GM18858 (cell line): ENCODE results near the gene CAPZA1.

Source experiments
- ATAC-seq: cut with Tn5 transposase; IDR thresholded peaks from one replicate; pipeline ENCODE4 v1.9.1; 2021; ENCODE audit not compliant: unreplicated experiment

The CAPZA1 gene

DNA sequence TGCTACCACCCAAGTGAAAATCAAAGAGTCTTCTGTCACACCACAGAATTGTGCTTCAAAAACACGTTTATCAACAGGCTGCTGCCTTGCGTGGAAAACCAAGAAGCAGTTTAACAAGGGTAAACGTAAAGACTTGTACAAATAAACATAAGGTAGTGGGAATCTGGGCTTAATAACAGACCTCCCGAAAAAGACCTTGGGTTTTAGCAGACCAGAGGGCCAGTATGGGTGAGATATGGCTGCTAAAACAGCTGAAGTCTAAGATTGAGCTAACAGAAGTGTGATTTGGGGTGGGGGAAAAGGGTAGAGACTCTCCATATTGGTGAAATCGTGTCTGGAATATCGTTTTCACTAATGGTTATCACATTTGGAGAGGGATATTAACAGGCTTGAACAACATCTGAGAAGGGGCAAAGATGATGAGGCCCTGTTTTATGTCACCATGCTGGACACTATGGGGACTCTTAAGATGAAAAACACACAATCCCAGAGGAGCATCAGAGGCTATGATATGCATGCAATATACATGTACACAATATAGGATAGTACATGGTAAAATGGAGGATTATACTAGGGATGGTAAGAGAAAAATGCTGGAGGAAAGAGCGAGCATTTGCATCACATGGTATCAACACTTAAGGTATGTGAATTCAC is 56.2 kb downstream of the CAPZA1 start:
- no peak for ATAC-seq

GRCh38 chr1:112676543-112676942 is 56.9 kb downstream of the CAPZA1 start:
- ATAC-seq = no peak

DNA sequence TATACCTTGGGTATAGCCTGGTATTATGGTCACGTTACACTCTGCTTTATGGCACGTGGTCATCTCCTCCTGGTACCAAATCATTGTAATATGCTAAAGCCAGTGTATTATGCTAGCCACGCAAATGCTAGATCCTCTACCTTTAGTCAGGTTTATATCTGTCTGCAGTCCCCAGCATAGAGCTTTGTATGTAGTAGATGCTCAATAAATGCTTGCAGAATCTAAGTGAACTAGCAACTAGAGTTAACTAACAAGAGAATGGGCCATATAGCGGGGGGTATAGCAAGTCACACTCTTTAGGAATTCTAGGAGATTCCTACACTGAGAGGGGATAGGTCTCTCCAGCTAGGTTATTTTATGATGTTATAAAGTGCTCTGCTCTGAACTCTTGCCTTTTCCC is 57.9 kb downstream of the CAPZA1 start:
- no peak for ATAC-seq

DNA sequence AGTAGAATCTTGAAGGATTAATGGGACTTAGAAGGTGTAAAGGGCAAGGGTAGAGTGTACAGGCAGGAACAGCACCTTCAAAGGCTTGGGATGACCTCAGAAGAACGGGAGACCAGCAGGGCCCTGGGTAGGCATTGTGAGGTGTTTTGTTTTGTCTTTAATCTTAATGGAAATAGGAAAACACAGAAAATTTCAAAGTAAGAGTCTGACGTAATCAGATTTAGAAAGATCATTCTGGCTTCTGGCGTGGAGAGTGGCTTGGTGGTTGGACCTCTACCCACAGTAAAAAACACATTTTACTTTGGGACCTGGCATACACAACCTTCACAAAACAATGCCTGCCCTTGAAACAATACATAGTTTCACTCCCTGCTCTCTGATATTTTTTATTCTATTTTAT is 59.0 kb downstream of the CAPZA1 start:
- no peak for ATAC-seq

- ATAC-seq = no peak
Observed at GRCh38 chr1:112685913-112686312, 66.3 kb downstream of the CAPZA1 start.

DNA sequence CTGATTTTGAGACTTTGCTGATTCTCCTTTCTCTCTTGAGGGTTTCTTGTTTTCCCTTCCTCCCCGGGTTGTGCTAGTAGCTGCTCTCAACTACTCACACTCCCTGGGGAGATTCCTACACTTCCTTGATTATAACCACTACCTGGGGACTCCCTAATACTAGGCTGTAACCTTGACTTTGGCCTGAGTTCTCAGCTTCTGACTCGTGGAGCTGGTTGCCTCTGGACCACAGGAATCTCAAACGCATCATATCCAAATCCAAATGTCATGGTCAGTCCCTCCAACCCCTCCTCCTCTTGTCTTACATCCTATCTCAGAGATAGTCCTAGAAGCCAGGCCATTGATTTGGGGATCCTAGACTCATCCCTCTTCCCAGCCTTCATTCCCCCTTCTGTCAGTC is 66.8 kb downstream of the CAPZA1 start:
- ATAC-seq = no peak

GRCh38 chr1:112686835-112687234 is 67.2 kb downstream of the CAPZA1 start:
- ATAC-seq = no peak

DNA sequence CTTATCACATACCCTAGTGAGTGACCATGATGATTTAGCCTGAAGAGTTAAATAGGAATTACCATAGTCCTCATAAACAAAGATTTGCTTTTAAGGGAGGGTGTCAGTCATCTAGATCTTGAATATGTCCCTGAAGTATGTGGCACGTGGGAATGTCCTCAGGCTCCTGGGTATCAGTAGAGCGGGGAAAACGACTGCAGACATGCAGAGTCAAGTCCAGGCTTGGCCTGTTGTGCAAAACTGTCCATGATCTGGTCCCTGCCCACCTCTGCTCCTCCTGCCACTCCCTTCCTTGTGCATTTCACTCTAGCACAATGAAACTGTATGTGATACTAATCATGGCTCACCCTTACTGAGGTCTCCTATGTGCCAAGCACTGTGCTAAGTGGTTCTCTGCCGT is 67.7 kb downstream of the CAPZA1 start:
- ATAC-seq = no peak

- no peak for ATAC-seq
Observed at GRCh38 chr1:112687785-112688496, 68.3 kb downstream of the CAPZA1 start.

DNA sequence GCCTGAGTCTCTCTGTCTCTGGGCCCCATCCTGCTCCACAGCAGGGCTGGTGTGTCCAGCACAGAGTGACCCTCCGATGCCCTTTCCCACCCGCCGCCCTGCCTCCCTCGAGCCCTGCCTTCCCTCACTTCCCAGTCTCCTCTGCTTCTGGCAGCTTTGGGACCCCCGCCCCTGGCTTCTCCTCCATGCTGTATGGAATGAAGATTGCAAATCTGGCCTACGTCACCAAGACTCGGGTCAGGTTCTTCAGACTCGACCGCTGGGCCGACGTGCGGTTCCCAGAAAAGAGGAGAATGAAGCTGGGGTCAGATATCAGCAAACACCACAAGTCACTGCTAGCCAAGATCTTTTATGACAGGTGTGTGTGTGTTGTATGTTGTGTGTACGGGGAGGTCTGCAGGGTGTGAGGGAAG is 69.2 kb downstream of the CAPZA1 start:
- ATAC-seq = no peak

GRCh38 chr1:112689196-112689841 is 69.7 kb downstream of the CAPZA1 start:
- no peak for ATAC-seq

- no peak for ATAC-seq
Observed at GRCh38 chr1:112689842-112690237, 70.2 kb downstream of the CAPZA1 start.

DNA sequence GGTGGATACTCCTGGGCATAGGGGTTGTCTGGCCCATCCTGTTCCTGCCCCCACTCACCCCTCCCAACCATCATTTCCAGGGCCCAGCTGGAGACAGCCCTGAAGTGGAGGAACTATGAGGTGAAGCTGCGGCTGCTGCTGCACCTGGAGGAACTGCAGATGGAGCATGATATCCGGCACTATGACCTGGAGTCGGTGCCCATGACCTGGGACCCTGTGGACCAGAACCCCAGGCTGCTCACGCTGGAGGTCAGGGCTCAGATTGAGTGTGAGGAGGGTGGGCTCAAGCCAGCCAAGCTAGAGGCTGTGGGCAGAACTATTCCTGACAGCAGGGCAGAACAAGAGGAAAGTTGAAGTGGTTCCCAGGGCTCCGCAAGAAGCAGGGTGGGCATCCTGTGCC is 73.0 kb downstream of the CAPZA1 start:
- ATAC-seq = no peak

DNA sequence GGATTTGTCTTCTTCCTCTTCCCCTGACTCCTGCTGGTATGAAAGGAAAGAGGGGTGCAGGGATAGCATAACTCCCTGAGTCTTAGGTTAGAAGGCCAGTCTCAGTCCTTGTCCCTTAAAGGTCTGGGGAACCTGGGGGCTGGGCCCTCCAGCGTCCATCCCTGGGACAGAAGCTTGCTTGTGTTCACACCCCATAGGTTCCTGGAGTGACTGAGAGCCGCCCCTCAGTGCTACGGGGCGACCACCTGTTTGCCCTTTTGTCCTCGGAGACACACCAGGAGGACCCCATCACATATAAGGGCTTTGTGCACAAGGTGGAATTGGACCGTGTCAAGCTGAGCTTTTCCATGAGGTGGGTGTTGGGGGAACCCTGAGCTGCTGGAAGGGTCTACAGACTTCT is 74.2 kb downstream of the CAPZA1 start:
- ATAC-seq = no peak

DNA sequence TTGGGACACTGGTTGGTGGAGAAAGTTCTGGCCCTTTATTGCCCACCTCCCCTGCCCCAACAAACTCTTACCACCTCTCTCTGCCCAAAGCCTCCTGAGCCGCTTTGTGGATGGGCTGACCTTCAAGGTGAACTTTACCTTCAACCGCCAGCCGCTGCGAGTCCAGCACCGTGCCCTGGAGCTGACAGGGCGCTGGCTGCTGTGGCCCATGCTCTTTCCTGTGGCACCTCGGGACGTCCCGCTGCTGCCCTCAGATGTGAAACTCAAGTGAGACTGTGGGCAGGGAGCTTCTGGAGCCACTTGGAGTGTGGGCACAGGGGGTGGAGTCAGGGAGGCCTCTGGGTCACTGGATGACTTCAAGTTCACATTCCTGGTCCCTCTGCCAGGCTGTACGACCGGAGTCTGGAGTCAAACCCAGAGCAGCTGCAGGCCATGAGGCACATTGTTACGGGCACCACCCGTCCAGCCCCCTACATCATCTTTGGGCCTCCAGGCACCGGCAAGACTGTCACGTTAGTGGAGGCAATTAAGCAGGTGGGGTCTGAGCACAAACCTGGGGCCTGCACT is 74.8 kb downstream of the CAPZA1 start:
- no peak for ATAC-seq

GRCh38 chr1:112695276-112695675 is 75.6 kb downstream of the CAPZA1 start:
- ATAC-seq = no peak

DNA sequence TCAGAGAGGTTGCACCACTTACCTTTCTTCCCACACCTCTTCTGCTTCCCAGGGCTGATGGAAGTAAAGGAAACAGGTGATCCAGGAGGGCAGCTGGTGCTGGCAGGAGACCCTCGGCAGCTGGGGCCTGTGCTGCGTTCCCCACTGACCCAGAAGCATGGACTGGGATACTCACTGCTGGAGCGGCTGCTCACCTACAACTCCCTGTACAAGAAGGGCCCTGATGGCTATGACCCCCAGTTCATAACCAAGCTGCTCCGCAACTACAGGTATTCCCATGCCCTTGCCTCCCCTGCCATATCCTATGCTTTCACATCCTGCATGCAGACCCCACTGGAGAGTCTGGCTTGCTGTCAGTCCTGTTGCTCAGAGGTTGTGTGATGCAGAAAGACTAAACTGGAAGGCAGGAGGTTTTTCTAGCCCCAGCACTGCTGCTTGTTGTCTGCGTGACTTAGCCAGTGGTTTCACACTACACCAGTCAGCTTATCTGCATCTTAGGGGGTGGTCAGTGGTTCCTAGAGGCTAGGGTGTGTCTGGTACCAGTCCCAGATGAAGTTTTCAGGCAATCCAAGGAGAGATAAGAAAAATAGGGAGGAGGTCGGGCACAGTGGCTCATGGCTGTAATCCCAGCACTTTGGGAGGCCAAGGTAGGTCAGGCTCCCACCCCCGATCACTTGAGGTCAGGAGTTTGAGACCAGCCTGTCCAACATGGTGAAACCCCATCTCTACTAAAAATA is 77.1 kb downstream of the CAPZA1 start:
- no peak for ATAC-seq

DNA sequence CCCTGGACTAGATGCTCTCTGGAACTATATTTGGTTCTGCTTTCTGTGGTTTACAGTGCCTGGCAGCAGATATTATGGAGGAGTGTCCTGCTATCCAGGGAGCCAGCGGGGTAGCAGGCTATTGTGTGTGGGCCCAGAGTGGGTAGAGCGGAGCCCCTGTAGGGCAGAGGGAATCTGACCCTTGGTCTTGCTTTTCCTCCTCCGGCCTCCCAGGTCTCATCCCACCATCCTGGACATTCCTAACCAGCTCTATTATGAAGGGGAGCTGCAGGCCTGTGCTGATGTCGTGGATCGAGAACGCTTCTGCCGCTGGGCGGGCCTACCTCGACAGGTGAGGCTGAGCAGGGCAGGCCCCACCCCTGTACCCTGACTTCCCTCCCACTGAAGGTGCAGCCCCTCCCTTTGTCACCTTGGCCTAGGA is 78.2 kb downstream of the CAPZA1 start:
- ATAC-seq = no peak

GRCh38 chr1:112698366-112699310 is 79.0 kb downstream of the CAPZA1 start:
- ATAC-seq = no peak
